HG03066 (cell line): ENCODE results near the gene SMARCC2.

ENCODE experiments used
- ATAC-seq: cut with Tn5 transposase; IDR thresholded peaks from one replicate; pipeline ENCODE4 v1.9.1; 2021; ENCODE audit warnings: low read depth; ENCODE audit not compliant: unreplicated experiment

The SMARCC2 gene

DNA sequence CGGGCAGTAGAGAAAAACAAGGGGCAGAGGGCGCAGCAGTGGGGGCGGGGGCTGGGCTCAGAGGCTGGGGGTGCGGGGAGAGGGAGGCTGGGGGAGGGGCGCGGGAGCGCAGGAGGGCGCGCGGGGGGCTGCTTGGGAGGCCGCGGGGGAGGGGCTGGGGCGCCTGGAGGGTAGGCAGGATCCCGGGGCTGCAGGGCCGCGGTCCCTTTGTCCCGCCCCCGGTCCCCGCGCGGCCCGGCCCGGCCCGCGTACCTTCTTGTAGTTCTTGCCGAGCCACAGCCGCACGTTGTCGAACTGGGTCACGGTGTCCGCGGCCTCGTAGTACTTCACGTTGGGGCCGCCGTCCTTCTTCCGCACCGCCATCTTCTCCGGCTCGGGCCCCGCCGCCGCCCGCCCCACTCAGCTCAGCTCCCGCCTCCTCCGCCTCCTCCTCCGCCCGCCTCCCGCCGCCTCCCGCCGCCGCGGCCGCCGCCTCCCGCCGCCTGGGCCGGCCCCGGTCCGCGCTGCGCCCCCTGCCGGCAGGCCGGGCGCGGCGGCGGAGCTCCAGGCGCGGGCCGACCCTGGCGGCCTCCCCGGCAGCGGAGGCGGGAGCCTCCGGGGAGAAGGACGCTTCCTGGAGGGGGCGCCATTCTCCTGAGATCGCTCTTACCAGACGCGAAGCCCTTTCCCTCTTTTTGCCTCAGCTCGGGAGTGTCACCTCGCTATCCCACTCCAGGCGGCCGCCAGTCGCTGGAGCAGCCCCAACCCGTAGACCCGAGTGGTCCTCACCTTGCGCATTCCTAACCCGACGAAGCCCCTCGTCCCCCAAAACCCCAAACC lies at the start of gene SMARCC2:
Gene SMARCC2 (minus strand): TSS at position 385 of the 819 bp plus-strand sequence. CDS start 22 bp downstream, at position 363.
- ATAC-seq, result peak; percentile 71

DNA sequence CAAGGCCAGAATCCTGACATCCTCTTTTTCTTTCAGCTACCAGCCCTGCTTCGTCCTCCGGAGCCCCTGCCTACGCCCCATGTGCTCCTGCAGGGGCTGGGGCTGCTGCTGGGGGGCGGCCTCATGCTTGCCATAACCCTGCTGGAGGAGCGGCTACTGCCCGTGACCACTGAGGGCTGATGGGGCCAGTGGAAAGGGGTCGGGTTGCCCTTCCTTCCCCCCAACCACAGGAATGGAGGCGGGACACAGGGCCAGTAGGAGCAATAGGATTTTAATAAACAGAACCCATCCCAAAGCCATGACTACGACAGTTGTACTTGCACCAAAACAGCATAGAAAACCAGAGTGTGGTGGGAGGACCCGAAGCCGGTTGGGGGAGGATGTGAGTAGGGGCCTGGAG lies 48.3 kb upstream of the SMARCC2 start:
- ATAC-seq, result no peak

DNA sequence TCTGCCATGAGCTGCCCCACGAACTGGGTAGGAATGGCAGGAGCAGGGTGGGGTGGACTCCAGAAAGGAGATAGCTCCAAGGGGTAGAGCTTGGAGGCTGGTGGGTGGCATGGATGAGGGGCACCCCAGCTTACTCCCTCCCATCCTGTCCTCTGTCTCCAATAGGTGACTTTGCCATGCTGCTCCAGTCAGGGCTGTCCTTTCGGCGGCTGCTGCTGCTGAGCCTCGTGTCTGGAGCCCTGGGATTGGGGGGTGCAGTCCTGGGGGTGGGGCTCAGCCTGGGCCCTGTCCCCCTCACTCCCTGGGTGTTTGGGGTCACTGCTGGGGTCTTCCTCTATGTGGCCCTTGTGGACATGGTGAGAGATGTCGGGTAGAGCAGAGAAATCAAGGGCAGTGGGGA lies 47.7 kb upstream of the SMARCC2 start:
- ATAC-seq, result no peak

DNA sequence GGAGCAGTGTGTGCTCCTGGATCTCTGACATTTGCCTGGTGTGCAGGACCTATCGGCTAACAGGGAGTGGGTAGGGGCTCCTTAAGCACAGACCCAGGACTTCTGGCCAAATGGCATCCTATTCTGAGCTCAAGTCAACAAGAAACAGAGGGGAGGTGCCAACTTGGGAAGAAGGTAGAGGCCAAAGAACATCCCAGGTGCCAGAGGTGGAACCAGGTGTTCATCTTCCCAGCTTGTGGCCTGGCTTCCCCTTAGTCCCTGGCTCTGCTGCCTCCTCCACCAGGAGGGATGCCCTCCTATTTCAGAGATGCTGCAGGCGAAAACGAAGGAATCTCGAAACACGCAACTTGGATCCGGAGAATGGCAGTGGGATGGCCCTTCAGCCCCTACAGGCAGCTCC lies 46.8 kb upstream of the SMARCC2 start:
- no peak for ATAC-seq

DNA sequence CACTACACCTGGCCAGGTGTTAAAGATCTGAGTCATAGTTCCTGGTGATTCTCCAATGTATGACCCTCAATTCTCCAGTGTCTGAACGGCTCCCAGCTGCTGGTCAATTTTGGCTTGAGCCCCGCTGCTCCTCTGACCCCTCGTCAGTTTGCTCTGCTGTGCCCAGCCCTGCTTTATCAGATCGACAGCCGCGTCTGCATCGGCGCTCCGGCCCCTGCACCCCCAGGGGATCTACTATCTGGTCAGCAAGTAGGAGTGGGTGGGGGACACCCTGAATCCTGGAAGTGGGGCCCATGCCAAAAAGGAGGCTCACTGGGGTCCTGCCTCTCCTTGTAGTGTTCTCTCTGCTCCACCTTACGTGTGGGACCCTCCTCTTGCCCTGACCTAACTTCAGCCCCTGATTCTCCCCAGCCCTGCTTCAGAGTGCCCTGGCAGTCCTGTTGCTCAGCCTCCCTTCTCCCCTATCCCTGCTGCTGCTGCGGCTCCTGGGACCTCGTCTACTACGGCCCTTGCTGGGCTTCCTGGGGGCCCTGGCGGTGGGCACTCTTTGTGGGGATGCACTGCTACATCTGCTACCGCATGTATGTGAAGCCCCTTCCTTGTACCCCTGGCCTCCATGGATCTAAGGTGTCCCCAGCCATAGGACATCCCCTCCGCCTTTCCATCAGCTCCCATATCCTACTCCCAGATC lies 45.6 kb upstream of the SMARCC2 start:
- no peak for ATAC-seq

DNA sequence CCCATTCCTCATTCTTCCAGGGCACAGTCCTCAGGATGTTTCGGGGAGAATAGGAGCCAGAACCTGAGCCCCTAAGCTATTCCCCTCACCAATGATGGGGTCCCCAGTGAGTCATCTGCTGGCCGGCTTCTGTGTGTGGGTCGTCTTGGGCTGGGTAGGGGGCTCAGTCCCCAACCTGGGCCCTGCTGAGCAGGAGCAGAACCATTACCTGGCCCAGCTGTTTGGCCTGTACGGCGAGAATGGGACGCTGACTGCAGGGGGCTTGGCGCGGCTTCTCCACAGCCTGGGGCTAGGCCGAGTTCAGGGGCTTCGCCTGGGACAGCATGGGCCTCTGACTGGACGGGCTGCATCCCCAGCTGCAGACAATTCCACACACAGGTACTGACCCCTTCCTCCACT lies 41.9 kb upstream of the SMARCC2 start:
- ATAC-seq, result no peak

DNA sequence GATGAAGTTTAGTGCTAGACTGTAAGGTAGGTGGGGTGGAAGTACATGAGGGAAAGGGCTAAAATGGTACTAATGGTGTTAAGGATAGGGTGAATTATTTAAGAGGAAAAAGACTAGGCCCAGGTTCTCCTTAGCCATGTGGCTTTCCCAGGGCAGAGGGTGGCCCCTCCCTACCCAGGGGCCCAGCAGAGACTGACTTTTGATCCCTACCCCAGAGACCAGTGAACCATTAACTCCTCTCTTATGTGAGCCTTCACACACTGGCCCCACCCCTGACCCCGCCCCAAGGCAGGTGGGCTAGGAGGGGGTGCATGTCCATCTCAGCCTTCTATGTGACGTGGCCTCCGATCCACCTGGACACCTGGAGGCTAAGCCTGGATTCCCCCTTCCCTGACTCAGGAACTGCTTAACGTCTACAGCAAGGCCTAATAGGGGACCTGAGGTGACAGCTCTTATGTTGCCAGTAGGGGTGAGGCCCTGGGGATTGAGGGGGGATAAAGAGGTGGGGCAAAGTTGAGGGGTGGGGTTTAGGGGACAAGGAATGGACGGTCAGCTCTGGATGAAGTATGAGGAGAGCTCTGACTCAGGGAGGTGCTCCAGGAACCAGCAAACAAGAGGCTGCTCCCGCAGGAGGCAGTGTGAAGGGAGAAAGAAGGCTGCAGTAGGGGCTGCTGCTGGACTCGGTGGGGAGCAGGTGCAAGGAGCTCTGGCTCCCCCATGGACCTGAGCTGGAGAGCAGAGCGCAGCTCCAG lies 41.3 kb upstream of the SMARCC2 start:
- no peak for ATAC-seq

DNA sequence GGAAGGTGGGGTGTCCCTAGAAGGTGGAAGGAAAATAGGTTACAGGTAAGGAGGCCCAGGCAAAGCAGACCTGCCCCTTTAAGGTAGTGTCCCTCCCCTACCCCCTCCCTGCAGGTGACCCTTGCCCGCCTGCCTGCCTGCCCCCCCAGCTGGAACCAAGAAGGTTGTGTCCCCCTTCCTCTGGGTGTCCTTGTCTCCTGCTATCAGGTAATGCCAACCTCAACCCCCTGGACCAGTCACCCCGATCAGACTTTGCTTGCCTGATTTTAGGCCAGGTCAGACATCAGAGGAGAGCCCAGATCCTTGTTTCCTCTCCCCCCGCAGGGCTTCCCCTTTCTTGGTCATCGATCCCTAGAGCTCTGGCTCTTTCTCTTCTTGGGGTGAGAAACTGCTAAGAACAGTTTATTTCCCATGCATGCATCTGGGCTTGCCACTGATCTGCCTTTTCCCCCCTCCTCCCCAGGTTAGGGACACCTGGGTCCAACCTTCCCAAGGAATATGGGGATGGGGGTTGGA lies 40.7 kb upstream of the SMARCC2 start, which contains the start of gene SLC39A5:
Gene SLC39A5 (plus strand): TSS at position 136 of the 516 bp plus-strand sequence. CDS start 1,224 bp downstream, outside the sequence.
- ATAC-seq, result no peak

DNA sequence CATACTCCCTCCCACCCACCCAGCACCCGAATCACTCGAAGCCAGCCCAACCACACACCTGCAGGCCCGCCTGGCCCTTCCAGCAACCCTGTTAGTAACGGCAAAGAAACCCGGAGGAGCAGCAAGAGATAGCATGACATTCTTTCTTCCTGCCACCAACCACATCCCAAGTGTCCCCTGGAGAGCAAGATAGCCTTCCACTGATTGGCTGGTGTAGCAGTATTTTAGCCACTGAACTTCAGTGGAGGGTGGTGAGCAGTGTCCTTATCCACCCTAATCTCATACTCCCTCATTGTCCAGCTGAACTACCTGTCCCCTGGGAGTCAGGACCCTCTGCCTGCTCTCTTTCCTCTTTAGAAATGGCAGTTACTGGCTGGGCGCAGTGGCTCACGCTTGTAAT lies 39.8 kb upstream of the SMARCC2 start:
- no peak for ATAC-seq

DNA sequence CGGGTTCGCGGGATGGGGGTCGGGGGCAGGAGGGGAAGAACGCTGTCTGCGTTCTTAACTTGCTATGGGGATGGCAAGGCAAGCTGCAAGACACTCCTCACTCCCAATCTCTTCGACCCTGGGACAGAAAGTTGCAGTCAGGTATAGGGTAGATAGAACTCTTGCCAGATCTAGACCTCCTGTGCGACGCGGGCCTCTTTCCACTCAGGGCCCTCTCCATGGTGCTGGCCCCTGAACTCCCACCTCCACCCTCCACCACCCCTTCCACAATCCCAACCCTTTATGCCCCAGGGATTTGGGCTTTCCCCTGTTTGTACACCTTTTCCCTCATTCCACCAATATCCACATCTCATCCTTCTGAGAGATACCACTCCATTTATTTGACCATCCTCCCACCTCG lies 35.7 kb upstream of the SMARCC2 start:
- ATAC-seq, result no peak

DNA sequence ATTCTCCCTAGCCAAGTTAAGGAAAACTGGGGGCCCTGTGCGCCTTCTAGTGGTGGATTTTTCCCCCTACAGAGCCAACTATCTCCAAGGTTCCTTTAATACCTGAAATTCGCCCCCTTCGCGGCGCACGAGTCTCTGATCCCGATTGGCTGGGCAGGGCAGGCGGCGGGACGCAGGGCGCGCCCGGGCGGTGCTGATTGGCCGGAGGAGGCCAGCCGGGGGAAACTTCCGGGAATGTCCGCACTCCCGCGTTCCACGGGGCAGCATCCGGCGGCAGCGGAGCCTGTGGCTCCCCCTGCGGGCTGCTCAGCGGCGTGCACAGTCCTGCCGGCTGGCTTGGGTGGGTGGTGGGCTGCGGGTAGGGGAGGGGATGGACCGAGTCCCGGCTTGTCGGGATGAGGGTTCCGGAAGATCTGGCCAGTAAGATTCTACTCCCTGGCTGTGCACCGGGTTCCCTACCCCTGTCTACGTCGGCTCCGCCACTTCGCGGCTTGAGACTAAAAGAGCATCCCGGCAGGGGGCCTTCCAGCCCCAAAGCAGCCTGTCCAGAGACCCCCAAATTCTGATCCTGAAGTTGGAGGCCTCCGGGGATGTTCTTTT lies 34.9 kb upstream of the SMARCC2 start, which contains the start of gene NABP2:
Gene NABP2 (plus strand): TSS at position 241 of the 600 bp plus-strand sequence. CDS start 515 bp downstream, outside the sequence.
- ATAC-seq, result peak; percentile 70

DNA sequence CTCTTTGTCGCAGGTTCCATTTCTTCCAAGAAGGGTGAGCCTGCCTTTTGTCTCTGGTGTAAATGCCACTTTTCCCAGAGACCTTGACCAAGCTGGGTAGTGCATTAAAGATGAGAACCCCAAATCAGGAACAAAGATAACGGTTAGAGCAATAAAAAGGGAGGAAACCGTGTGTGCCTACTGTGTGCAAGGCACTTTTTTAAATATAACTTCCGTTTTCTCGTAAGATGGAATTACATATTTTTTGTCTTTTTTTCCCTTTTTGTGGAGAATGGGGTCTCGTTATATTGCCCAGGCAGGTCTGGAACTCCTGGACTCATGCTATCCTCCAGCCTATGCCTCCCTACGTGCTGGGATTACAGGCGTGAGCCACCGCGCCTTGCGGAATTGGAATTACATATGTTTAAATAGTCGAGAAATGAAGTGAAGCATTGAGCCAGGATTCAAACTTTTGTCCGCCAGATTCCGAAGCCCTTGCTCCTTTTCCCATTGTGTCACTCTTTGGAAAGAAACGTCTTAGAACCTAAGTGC lies 34.4 kb upstream of the SMARCC2 start:
- ATAC-seq, result no peak

DNA sequence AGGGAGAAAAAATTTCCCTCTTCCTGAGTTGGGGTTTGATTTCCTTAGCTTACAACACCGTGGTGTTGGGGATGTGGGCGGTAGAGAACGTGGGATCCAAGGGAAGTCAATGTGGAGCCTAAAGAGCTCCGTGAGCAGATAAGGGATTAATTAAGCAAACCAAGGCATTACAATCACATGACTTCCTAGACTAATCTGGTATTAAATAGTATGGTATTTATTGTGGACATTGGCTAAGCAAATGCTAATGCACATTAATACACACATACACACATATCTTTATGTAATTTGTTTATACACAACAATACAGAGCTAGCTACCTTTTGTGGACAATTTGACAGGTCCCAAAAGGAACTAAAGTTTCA lies 33.2 kb upstream of the SMARCC2 start:
- no peak for ATAC-seq

DNA sequence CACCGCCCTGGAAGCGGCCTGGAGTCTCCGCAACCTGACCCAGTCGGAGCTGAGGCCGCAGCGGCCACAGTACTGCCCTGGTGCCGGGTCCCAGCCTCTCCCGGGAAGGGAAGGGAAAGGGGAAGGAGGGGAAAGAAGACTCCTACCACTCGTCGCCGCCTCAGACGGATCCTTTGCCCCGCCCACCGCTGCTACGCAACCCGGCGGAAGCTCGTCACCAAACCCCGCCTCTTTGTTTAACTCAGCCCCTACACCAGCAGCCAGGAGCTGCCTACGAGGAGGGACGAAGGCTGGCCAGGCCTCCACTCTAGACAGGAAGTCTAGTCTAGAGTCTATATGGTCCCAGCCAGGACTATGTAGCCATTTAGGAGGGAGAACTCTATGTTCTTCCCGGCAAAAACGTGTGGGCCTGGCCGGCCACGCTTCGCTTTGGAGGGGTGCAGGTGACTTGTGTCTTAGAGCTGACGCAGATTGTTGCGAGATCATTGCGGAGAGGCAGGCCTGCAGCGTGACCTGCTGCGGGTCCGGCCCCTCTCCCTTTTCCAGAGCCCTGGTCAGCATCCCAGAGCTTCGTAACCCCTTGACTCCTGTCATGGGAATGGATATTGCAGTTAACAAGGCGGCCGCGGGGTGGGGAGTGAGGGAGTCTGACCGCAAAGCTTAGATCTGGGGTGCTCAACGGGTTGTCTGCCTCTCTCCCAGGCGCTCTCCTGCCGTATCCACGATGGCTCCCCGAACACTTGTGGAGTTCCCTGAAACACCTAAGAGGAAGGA lies 32.7 kb upstream of the SMARCC2 start, which contains the start of gene RNF41:
Gene RNF41 (minus strand): TSS at position 166 of the 774 bp plus-strand sequence. CDS start 7,875 bp downstream, outside the sequence.
- peak; percentile 74 for ATAC-seq

DNA sequence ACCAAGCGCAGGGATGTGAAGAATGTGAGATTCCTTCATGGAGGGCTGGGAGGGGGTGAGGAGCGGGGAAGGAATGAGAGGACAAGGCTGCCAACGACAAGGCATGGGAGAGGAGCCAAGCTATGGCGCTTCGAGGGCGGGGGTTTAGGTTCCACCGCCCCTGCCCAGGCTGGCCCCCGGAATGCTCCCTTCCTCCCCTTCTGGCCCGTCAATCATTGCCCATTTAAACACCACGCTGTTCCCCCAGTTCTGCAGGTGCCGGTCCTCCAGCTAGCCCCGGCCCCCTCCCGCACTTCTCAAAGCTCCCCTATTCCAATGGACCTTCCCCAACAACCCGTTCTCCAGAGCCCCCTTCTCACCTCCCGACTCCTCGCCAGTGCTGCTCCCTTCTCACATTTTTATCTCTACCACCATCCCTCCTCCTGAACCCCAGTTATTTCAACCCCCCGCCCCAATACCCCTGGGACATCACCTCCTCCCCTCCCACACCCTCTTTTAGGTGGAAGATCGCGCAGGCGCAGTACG lies 32.0 kb upstream of the SMARCC2 start:
- ATAC-seq, result peak; percentile 22

DNA sequence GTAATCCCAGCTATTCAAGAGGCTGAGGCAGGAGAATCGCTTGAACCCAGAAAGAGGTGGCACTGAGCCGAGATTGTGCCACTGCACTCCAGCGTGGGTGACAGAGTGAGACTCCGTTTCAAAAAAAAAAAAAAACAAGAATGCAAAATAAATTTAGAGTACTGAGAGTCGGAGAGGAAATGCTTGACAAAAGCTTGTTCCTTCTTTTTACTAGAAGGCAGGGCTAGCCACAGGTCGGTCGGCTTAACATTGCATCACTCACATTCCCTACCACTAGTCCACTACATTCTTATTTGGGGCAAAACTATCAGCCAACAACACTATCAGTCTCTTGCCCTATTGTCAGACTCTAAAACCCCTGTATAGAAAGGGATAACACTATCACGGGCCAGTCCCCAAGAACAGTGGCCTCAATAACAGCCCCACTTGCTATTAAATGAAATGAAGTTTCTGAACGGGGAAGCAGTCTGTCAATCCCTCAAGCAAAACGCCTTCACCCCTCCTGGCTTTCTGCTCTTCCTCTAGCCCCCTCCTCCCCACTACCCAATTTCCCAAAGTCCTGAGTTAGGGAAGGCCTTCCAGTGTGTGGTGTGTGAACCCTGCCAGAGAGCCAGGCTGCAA lies 31.4 kb upstream of the SMARCC2 start:
- no peak for ATAC-seq

DNA sequence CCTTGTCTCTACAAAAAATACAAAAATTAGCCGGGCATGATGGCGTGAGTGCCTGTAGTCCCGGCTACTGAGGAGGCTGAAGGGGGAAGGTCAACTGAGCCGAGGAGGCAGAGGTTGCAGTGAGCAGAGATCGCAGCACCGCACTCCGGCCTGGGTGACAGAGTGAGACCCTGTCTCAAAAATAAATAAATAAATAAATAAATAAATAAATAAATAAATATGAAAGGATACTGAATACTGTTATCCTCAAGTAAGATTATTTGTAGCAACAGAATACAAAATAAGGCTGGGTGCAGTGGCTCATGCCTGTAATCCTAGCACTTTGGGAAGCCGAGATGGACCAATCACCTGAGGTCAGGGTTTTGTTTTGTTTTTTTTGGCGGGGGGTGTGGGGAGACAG lies 30.6 kb upstream of the SMARCC2 start:
- no peak for ATAC-seq

DNA sequence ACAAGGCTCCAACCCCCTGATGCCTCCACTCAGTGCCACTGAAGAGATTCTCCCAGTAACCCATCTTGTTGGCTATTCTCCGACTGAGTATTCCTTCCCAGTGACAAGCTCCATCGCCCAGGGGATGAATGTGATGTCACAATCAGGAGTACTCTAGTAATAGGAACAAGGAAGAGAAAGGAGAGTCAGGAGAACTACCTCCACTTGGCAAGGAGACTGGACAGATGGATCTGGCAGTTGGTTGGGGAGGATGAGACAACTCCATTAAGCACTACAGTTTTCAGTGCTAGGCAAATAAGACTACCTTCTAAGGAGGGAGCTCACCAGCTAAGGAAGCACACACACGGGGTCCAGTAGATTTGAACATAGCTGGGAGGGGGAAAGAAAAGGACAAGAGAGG lies 27.2 kb upstream of the SMARCC2 start:
- no peak for ATAC-seq

DNA sequence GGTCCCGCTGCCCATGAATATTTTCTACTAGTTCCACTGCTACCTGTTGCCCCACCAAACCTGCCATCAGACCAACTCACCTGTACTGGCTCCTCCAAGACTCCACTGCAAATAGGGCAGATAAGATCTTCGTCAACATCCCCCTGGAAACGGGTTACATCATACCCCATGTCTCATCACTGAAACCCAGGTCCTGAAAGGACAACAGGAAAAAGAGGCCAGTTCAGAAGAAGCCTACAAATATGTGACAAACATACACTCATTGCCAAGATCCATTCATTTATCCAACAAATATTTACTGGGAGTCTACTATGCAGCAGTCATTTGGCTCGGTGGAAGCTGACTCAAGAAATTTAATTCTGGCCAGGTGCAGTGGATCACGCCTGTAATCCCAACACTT lies 24.6 kb upstream of the SMARCC2 start:
- no peak for ATAC-seq
